Adrenal gland (tissue), 12 donors: ENCODE data around the gene ATXN1. TPM values are rescaled to one million over a fixed set of nuclear protein-coding genes. Genes with fewer than 3 reads are reported as not detected.
"Not testable (repeated sequence)": the region's sequence is repeated elsewhere in the genome, so short reads cannot be mapped to it uniquely, and the experiment has no call there.

Experiments
- DNase-seq, 7 donors: peaks; one replicate each; pipeline ENCODE4 v3.0.0-alpha.2; 2019 to 2020
- H3K27ac ChIP-seq, 5 donors: fragments of 200-600 bp; sonication (generic) in 4 of 5; 1 replicate in 3 of 5; 2 replicates in 2 of 5; pipeline versions ENCODE4 v1.5.1 to v1.8.0; 2016 to 2020; ENCODE audit warnings: mild to moderate bottlenecking in 1 of 5
- H3K27me3 ChIP-seq: fragments of 200-600 bp; 2 replicates; pipeline ENCODE4 v1.8.0; 2021
- H3K36me3 ChIP-seq, 2 donors: fragments of 200-600 bp; replicated peaks in 1 of 2; 1 replicate in 1 of 2; 2 replicates in 1 of 2; pipeline versions ENCODE4 v1.5.1 to v1.8.0; 2018 to 2022
- H3K4me1 ChIP-seq, 2 donors: fragments of 200-600 bp; replicated peaks in 1 of 2; 1 replicate in 1 of 2; 2 replicates in 1 of 2; pipeline versions ENCODE4 v1.5.1 to v1.8.0; 2018 to 2021
- H3K4me3 ChIP-seq, 4 donors: fragments of 200-600 bp; sonication (generic) in 3 of 4; one replicate each; pipeline ENCODE4 v1.5.1; 2016 to 2018
- H3K9me3 ChIP-seq, 3 donors: fragments of 200-600 bp; sonication (generic) in 1 of 3; replicated peaks in 1 of 3; 1 replicate in 2 of 3; 2 replicates in 1 of 3; pipeline versions ENCODE4 v1.5.1 to v1.8.0; 2016 to 2021
- POLR2A ChIP-seq, 2 donors: fragments of 450-650 bp; IDR thresholded peaks; one replicate each; pipeline ENCODE4 v1.6.1; 2017; ENCODE audit warnings: antibody characterized with exemption in 2 of 2, mild to moderate bottlenecking in 2 of 2, moderate library complexity in 1 of 2
- WGBS, 4 donors: extraction: QIAGEN DNeasy Blood & Tissue Kit in 2 of 4; methylation state at CpG; one replicate each; pipeline versions ENCODE4 v1.1.5 to v1.1.7; 2013 to 2017; 5-methylcytosine and 5-hydroxymethylcytosine counted together
- intact Hi-C, 2 donors: fragments of 100-400 bp; cut with DNase I; formaldehyde crosslinking; loops; one replicate each; pipeline versions ENCODE4 v1.14.1 to v1.15.0; 2022 to 2023
- polyA plus RNA-seq, 3 donors: library from polyadenylated mRNA; stranded (reverse); fragments of 200-250 nt in 2 of 3; fragments of 350-450 nt in 1 of 3; fragmentation: Illumina TruSeq in 1 of 3; extraction: RNeasy Lipid Tissue Mini Kit (QIAGEN cat#74804) in 1 of 3; gene quantifications; one replicate each; pipeline ENCODE4 v1.2.3, GENCODE V29; 2013 to 2014
- total RNA-seq, 9 donors: library from RNA; depleted of rRNA in 4 of 9; stranded (reverse); fragments of >200 nt in 4 of 9; fragments of 120-200 nt in 1 of 9; fragmentation: NEBNext Ultra II Directional in 1 of 9; extraction: Animal tissue kit (Norgen Biotek cat#: 25700) in 1 of 9; gene quantifications; one replicate each; pipeline versions ENCODE4 v1.1.0 to v1.2.4, GENCODE V29; 2013 to 2023
- TF ChIP-seq, protein P1 (sequence below), 6 experiments: fragments of 450-650 bp in 4 of 6; fragments of 200-600 bp in 2 of 6; sonication (generic) in 1 of 6; IDR thresholded peaks; 1 replicate in 5 of 6; 2 replicates in 1 of 6; pipeline versions ENCODE4 v1.5.1 to v1.8.0; 2016 to 2021; ENCODE audit warnings: antibody characterized with exemption in 6 of 6, mild to moderate bottlenecking in 2 of 6, moderate library complexity in 1 of 6
- donor health status: healthy with polysubstance abuse.
- donor health status: Bipolar disorder and iron deficiency.
- donor health status: DM: yes; HTN: yes; CAD: no.
- donor health status: DM: no; HTN: no; CAD: no.
- donor health status: DM: no; HTN: no; CAD: no.
- donor health status: DM: yes; HTN: yes; CAD: no.

ATXN1 gene
- total and polyA plus RNA-seq, 12 donors = 3.4 to 51.3 (median 25.4) TPM

DNA sequence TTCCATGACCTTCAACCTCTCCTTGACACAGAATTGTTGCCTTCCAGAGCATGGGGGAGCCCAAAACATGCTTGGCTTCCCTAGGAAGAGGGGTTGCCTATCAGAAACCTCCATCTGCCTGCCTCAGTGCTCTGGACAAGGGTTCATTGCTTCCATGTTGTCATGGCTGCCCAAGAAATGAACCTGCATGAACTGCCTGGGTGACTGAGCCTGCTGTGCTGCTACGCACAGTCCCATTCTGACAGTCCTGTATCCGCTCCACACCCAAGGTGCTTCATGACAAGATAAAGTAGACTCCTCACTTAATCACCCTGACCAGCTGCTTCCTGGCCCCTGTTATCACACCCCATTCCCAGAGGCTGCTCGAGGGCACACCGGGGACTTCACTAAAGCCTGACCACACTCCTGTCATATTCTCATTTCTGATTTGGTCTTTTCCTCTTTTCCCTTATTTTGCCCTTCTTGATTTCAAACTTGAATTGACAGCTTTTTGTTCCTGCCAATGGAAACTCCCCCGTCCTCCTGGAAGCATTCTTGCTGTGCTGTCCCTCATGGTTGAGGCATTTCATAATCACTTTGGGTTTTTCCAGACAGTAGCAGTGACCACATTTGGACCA is 491.0 kb downstream of the ATXN1 start:
- Histone ChIP-seq H3K36me3 (no peaks in the 10 kb centered on the region), H3K4me1 (no peaks in the 10 kb centered on the region), H3K9me3 (no peaks in the 10 kb centered on the region), H3K4me3 (no peak overlapping the region), H3K27me3 (no peaks in the 10 kb centered on the region), H3K27ac (no peak overlapping the region)
- intact Hi-C loops = no loop called here
- no peak for TF ChIP-seq POLR2A (IDR thresholded peaks at IDR 0.05)
- TF ChIP-seq, protein P1, sequence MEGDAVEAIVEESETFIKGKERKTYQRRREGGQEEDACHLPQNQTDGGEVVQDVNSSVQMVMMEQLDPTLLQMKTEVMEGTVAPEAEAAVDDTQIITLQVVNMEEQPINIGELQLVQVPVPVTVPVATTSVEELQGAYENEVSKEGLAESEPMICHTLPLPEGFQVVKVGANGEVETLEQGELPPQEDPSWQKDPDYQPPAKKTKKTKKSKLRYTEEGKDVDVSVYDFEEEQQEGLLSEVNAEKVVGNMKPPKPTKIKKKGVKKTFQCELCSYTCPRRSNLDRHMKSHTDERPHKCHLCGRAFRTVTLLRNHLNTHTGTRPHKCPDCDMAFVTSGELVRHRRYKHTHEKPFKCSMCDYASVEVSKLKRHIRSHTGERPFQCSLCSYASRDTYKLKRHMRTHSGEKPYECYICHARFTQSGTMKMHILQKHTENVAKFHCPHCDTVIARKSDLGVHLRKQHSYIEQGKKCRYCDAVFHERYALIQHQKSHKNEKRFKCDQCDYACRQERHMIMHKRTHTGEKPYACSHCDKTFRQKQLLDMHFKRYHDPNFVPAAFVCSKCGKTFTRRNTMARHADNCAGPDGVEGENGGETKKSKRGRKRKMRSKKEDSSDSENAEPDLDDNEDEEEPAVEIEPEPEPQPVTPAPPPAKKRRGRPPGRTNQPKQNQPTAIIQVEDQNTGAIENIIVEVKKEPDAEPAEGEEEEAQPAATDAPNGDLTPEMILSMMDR (IDR thresholded peaks at IDR 0.05) = no peak
- DNase-seq = no peak
- 82 to 90% (median 85%) methylated on average over 5 of the region's 5 CpGs for WGBS, 4 donors

DNA sequence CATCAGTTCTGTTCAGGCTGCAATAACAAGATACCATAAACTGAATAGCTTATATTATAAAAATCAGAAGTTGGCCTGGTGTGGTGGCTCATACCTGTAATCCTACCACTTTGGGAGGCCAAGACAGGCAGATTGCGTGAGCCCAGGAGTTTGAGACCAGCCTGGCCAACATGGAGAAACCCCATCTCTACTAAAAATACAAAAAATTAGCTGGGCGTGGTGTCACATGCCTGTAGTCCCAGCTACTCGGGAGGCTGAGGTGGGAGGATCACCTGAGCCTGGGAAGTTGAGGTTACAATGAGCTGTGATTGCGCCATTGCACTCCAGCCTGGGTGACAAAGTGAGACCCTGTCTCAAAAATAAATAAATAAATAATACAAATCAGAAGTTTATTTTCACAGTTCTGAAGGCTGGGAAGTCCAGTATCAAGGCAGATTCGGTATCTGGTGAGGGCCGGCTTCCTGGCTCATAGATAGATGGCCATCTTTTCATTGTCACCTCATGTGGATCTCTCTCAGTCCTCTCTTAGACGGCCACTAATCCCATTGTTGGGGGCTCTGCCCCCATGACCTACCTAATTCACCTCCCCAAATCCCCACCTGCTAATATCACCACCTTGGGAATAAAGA is 491.7 kb downstream of the ATXN1 start:
- WGBS, 4 donors = 87 to 94% (median 92%) methylated on average over 7 of the region's 7 CpGs
- DNase-seq, intact Hi-C loops, H3K36me3 ChIP-seq, H3K27ac ChIP-seq, H3K27me3 ChIP-seq, H3K9me3 ChIP-seq, H3K4me1 ChIP-seq, H3K4me3 ChIP-seq: not testable (repeated sequence)

DNA sequence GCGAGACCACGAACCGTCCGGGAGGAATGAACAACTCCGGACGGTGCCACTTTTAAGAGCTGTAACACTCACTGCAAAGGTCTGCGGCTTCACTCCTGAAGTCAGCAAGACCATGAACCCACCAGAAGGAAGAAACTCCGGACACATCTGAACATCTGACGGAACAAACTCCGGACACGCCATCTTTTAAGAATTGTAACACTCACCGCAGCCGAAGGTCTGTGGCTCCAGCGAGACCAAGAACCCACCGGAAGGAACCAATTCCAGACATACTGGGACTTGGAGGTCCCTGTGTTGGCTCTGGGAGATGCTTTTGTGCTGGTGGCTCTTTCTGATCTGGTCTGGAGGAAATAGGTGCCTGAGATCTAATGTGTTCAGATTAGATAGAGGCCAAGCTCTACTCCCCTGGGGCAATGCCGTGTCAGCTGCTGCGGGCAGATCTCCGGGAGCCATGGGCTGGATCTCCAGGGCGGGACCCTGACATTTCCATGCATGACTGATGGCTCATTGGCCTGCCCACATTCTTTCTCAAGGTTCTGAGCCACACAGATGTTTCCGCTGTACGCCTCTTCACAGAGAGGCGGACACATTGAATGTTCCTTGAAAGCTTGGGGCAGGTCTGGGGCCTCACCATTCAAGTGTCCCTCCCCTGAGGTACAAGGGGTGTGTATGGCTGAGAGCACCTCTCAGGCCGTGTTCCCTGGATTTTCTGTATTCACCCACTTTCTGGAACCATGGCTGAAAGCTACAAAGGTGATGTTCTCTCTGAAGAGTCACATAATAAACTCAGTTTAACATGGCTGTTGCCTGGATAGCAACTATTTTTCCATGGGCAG is 493.6 kb downstream of the ATXN1 start:
- Histone ChIP-seq H3K4me1 (no peaks in the 10 kb centered on the region), H3K36me3 (no peaks in the 10 kb centered on the region), H3K27ac (no peak overlapping the region), H3K27me3 (no peaks in the 10 kb centered on the region), H3K4me3 (no peak overlapping the region), H3K9me3 (no peaks in the 10 kb centered on the region)
- WGBS, 4 donors = 89 to 94% (median 93%) methylated on average over 22 to 23 of the region's 23 CpGs
- intact Hi-C loops = no loop called here
- no peak for TF ChIP-seq POLR2A (IDR thresholded peaks at IDR 0.05)
- TF ChIP-seq, protein P1 (IDR thresholded peaks at IDR 0.05) = no peak
- no peak for DNase-seq

DNA sequence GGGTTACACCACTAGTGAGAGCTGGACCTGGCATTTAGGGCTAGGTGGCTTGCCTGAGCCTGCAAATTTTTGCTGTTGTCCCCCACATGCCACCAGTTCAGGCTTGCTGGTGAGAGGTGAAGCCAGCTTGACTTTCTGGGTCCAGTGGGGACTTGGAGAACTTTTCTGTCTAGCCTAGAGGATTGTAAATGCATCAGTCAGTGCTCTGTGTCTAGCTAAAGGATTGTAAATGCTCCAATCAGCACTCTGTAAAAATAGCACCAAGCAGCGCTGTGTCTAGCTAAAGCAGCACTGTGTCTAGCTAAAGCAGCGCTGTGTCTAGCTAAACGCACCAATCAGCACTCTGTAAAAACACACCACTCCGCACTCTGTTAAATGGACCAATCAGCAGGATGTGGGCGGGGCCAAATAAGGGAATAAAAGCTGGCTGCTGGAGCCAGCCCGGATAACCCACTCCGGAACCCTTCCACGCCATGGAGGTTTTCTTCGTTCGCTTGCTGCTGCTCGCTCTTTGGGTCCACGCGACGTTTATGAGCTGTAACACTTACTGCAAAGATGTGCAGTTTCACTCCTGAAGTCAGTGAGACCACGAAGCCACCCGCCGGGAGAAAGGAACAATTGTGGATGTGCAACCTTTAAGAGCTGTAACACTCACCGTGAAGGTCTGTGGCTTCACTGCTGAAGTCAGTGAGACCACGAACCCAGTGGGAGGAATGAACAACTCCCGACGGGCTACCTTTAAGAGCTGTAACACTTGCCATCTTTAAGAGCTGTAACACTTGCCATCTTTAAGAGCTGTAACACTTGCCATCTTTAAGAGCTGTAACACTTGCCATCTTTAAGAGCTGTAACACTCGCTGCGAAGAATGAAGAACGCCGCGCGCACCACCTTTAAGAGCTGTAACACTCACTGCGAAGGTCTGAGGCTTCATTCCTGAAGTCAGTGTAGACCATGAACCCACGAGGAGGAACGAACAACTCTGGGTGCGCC is 495.6 kb downstream of the ATXN1 start:
- H3K4me1 ChIP-seq = no peaks in the 10 kb centered on the region
- no peaks in the 10 kb centered on the region for H3K27me3 ChIP-seq
- H3K9me3 ChIP-seq = no peaks in the 10 kb centered on the region
- WGBS, 4 donors = 96 to 98% (median 97%) methylated on average over 31 of the region's 31 CpGs
- TF ChIP-seq, protein P1 (IDR thresholded peaks at IDR 0.05) = no peak
- no peak for TF ChIP-seq POLR2A (IDR thresholded peaks at IDR 0.05)
- no peak for DNase-seq
- no peak overlapping the region for H3K4me3 ChIP-seq
- intact Hi-C loops = no loop called here
- H3K27ac ChIP-seq = no peak overlapping the region
- no peaks in the 10 kb centered on the region for H3K36me3 ChIP-seq
